Smooth muscle cell (in vitro differentiated cells): ENCODE results near the gene NLRP6. TPM values are rescaled to one million over a fixed set of nuclear protein-coding genes. Genes with fewer than 3 reads are reported as not detected.
"Not testable (repeated sequence)": the region's sequence is repeated elsewhere in the genome, so short reads cannot be mapped to it uniquely, and the experiment has no call there.

Experiments used
- DNase-seq: peaks from one replicate; lab custom pipeline; 2025; ENCODE audit not compliant: unreplicated experiment; lab: John Stamatoyannopoulos, UW
- H2AFZ ChIP-seq: fragments of 200-600 bp; sonication (generic); 2 replicates; pipeline ENCODE4 v1.6.0; 2016; ENCODE audit warnings: antibody characterized with exemption, low read depth, mild to moderate bottlenecking
- H3F3A ChIP-seq: fragments of 200-600 bp; sonication (generic); 2 replicates; pipeline ENCODE4 v1.6.0; 2017; ENCODE audit warnings: antibody characterized with exemption, low read depth
- H3K27ac ChIP-seq: fragments of 200-600 bp; sonication (generic); 2 replicates; pipeline ENCODE4 v1.5.1; 2016; ENCODE audit warnings: low read depth, mild to moderate bottlenecking
- H3K27me3 ChIP-seq: fragments of 200-600 bp; sonication (generic); 2 replicates; pipeline ENCODE4 v1.6.1; 2016; ENCODE audit warnings: low read depth, mild to moderate bottlenecking
- H3K36me3 ChIP-seq: fragments of 200-600 bp; sonication (generic); 2 replicates; pipeline ENCODE4 v1.5.1; 2016; ENCODE audit warnings: low read depth
- H3K4me1 ChIP-seq: fragments of 200-600 bp; sonication (generic); 2 replicates; pipeline ENCODE4 v1.5.1; 2016; ENCODE audit warnings: low read depth
- H3K4me2 ChIP-seq: fragments of 200-600 bp; sonication (generic); 2 replicates; pipeline ENCODE4 v1.6.0; 2016; ENCODE audit warnings: mild to moderate bottlenecking
- H3K4me3 ChIP-seq: fragments of 200-600 bp; sonication (generic); 2 replicates; pipeline ENCODE4 v1.5.1; 2016; ENCODE audit warnings: mild to moderate bottlenecking
- H3K79me2 ChIP-seq: fragments of 200-600 bp; sonication (generic); 2 replicates; pipeline ENCODE4 v1.6.0; 2016; ENCODE audit warnings: low read depth, mild to moderate bottlenecking
- H3K9ac ChIP-seq: fragments of 200-600 bp; sonication (generic); 2 replicates; pipeline ENCODE4 v1.6.0; 2016; ENCODE audit warnings: low read depth
- H3K9me3 ChIP-seq: fragments of 200-600 bp; sonication (generic); replicated peaks from 2 replicates; pipeline ENCODE4 v1.5.1; 2016; ENCODE audit warnings: low read depth
- H4K20me1 ChIP-seq: fragments of 200-600 bp; sonication (generic); 2 replicates; pipeline ENCODE4 v1.6.0; 2016; ENCODE audit warnings: low read depth
- WGBS: methylation state at CpG from one replicate; pipeline ENCODE4 v1.1.7; 2016; ENCODE audit warnings: low lambda C conversion rate; 5-methylcytosine and 5-hydroxymethylcytosine counted together
- polyA plus RNA-seq: library from polyadenylated mRNA; unstranded; fragments of >200 nt; fragmentation: Nextera tagmentation; extraction: Ambion mirVana; gene quantifications from 2 replicates; pipeline ENCODE4 v1.2.1, GENCODE V29; 2016
- total RNA-seq: library from RNA; depleted of rRNA; stranded (reverse); fragments of >200 nt; gene quantifications from 2 replicates; pipeline ENCODE4 v1.2.3, GENCODE V29; 2014
- TF ChIP-seq, protein P1 (sequence below): fragments of 200-600 bp; sonication (generic); IDR thresholded peaks from 2 replicates; pipeline ENCODE4 v1.5.1; 2017; ENCODE audit warnings: borderline replicate concordance, mild to moderate bottlenecking, antibody characterized with exemption; ENCODE audit not compliant: insufficient read depth, poor library complexity, severe bottlenecking

The NLRP6 gene
- total and polyA plus RNA-seq, 2 experiments from 2014 or later, result not detected

DNA sequence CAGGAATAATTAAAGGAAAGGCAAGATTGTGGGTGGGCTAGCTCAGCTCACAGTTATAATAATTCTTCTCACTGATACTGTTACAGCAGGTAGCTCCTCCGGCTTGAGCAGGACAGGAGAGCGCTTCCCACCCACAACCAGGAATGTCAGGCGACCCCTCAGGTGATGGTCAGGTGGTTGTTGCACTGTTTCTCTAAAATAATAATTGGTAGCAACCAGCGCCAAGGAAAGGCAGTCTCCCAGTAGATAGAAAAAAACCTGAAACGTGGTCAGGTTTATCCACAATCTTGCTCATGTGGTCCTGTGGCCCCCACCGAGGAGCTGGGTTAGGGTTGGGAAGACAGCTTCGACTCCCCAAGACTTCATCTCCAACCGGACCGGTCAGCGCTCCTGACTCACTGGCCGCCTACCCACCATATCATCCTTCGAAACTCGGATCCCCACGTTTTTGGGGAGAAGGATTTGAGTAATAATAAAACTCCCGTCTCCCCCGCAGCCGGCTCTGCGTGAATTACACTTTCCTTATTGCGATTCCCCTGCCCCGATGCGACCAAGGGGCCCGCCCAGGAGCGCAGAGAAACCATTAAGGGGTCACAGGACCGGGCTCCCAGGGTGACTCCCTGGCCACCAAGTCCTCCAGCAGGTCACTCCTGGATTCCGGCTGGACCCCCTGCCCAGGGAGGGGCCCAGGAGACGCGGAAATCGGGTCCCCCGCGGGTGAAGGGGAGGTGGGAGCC is 39.6 kb downstream of the NLRP6 start:
- not testable (repeated sequence) for DNase-seq, H3K36me3 ChIP-seq, H3K9me3 ChIP-seq, H3F3A ChIP-seq, H3K27me3 ChIP-seq, H2AFZ ChIP-seq, H3K9ac ChIP-seq, H3K27ac ChIP-seq
- Histone ChIP-seq H3K4me1 (peaks cover 31% of the 10 kb centered on the region), H3K4me3 (peak overlapping the region; percentile 7), H3K79me2 (peaks cover 48% of the 10 kb centered on the region), H4K20me1 (peaks cover 29% of the 10 kb centered on the region), H3K4me2 (peak overlapping the region; percentile 96)
- 15% methylated on average over 15 of the region's 30 CpGs for WGBS

DNA sequence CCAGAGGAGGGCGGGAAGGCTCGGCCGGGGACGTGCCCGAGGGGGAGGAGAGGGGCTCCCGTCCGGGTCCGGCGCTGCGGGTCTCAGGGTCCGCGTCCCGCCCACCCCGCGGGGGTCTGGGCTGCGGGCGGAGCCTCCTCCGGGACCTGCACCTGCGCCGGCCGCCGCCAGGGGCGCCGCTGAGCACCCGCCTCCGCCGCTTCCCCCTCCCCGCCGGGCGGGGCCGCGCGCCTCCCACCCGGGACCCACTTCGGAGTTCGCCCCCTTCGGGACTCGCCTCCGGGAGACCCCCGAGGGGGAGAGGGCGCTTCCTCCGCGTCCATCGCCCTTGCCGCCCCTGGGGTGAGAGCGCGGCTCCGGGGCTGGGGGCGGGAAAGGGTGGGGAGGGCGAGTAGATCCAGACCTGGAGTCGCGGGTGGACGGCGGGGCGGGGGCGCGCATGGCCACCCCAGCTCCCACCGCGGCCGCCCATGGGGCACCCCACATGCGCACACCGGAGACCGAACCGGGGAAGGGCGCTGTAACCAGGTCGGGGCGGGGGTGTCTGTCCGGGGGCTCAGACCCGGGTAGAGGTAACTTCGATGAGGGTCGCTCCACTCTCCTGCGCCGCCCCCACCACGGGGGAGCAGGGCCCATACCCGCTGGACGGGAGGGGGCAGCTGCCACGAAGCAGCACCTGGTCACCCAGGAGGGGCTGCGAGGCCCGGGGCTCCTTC is 40.4 kb downstream of the NLRP6 start:
- not testable (repeated sequence) for H3K27ac ChIP-seq, H2AFZ ChIP-seq, H3F3A ChIP-seq, DNase-seq, H3K9ac ChIP-seq, H3K36me3 ChIP-seq, H3K27me3 ChIP-seq, H3K9me3 ChIP-seq
- 7% methylated on average over 7 of the region's 79 CpGs for WGBS
- H3K4me2 ChIP-seq, result peak overlapping the region; percentile 92
- peak overlapping the region; percentile 72 for H3K4me3 ChIP-seq
- peaks cover 29% of the 10 kb centered on the region for H4K20me1 ChIP-seq
- H3K79me2 ChIP-seq, result peaks cover 48% of the 10 kb centered on the region
- H3K4me1 ChIP-seq, result peaks cover 23% of the 10 kb centered on the region

DNA sequence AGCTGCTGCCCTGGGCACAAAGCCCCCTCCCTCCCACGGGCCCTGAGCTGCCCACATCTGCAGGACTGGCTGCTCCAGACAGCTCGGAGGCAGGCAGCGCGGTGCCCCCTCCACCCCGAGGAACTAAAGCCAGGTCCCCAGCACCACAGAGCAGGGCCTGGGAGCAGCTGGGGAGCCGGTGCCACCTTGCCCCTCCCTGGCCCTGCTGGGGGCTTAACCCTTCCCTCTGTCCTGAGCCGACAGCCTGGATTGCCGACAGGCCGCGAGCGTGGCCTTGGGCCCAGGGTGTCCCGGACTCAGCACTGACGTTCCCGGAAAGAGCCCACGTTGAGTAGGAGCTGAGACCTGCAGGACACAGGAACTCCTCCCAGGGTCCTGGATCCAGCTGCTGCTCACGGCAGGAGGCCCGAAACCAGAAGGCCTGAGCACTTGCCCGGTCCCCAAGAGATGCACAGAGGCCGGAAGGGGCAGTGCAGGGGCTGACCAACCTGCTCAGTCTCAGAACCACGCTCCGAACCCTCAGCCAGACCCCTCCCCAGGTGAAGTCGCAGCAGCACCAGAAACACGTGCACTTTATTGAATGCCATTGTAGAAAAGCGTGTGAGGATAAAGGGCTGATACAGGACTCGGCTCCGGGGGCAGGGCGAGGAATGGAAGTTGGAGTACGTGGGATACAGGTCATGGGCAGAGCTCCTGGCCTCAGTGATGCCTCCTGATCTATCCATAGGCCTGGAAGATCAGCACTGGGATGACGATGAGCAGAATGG is 41.1 kb downstream of the NLRP6 start:
- not testable (repeated sequence) for H3F3A ChIP-seq, H3K9me3 ChIP-seq, H3K9ac ChIP-seq, H2AFZ ChIP-seq, DNase-seq, H3K27me3 ChIP-seq, H3K36me3 ChIP-seq
- WGBS, result 17% methylated on average over 20 of the region's 29 CpGs
- peaks cover 25% of the 10 kb centered on the region for H4K20me1 ChIP-seq
- H3K4me3 ChIP-seq, result peak overlapping the region; percentile 72
- peak overlapping the region; percentile 41 for H3K27ac ChIP-seq
- peaks cover 44% of the 10 kb centered on the region for H3K79me2 ChIP-seq
- peak overlapping the region; percentile 92 for H3K4me2 ChIP-seq
- peaks cover 21% of the 10 kb centered on the region for H3K4me1 ChIP-seq

DNA sequence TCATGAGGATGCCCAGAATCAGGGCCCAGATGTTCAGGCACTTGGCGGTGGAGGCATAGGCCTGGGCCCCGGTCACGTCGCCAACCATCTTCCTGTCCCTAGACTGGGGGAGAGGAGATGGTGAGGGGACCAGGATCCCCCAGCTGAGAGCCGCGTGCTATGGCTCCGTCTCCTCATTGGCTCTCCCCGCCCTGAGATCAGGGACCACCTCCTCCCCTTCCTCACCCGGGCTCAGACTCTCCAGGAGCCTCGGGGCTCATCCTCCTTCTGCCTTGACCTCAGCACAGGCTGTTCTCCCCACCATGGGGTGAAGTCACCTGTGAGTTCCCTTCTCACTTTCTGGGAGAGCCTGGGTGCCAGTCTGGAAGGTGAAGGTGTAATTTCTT is 41.7 kb downstream of the NLRP6 start:
- H3K9ac ChIP-seq, DNase-seq: not testable (repeated sequence)
- 25% methylated on average over 10 of the region's 10 CpGs for WGBS

DNA sequence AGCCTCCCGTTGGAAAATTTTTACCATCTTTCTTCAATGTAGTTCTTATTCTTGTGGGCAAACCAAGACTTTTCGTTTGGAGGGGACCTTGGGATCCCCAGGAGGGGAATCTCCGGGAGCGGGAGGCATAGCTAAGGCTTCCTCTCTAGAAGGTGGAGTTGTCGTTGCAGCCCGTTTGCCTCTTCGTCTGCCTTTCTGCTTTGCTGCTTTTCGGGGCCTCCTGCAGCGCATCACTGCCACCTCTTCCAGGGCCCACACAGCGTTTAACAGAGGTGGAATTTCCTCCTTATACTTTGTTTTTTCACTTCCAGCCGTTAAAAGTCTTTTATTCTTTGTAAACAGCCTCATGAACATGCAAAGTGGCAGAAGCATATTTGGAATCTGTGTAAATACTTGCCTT is 45.9 kb downstream of the NLRP6 start:
- DNase-seq, result no peak
- Histone ChIP-seq H3K9ac (no peak overlapping the region), H3K79me2 (peaks cover 13% of the 10 kb centered on the region), H4K20me1 (no peaks in the 10 kb centered on the region), H3K27me3 (no peaks in the 10 kb centered on the region), H3K4me3 (no peak overlapping the region), H3K4me2 (peak overlapping the region; percentile 51), H3F3A (peaks cover 7% of the 10 kb centered on the region), H3K36me3 (no peaks in the 10 kb centered on the region), H3K4me1 (peaks cover 7% of the 10 kb centered on the region), H3K9me3 (no peaks in the 10 kb centered on the region), H3K27ac (peak overlapping the region; percentile 70), H2AFZ (peak overlapping the region; percentile 26)
- TF ChIP-seq, protein P1, sequence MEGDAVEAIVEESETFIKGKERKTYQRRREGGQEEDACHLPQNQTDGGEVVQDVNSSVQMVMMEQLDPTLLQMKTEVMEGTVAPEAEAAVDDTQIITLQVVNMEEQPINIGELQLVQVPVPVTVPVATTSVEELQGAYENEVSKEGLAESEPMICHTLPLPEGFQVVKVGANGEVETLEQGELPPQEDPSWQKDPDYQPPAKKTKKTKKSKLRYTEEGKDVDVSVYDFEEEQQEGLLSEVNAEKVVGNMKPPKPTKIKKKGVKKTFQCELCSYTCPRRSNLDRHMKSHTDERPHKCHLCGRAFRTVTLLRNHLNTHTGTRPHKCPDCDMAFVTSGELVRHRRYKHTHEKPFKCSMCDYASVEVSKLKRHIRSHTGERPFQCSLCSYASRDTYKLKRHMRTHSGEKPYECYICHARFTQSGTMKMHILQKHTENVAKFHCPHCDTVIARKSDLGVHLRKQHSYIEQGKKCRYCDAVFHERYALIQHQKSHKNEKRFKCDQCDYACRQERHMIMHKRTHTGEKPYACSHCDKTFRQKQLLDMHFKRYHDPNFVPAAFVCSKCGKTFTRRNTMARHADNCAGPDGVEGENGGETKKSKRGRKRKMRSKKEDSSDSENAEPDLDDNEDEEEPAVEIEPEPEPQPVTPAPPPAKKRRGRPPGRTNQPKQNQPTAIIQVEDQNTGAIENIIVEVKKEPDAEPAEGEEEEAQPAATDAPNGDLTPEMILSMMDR, result no peak
- WGBS, result 49% methylated on average over 11 of the region's 11 CpGs

More for the DNA sequence above, 41.7 kb downstream of the NLRP6 start:
- H3K79me2 ChIP-seq, result peaks cover 38% of the 10 kb centered on the region
- not testable (repeated sequence) for H3F3A ChIP-seq, H3K9me3 ChIP-seq, H3K36me3 ChIP-seq, H3K27me3 ChIP-seq, H2AFZ ChIP-seq
- H3K4me1 ChIP-seq, result peaks cover 21% of the 10 kb centered on the region
- peak overlapping the region; percentile 77 for H3K27ac ChIP-seq
- H4K20me1 ChIP-seq, result peaks cover 22% of the 10 kb centered on the region
- H3K4me2 ChIP-seq, result peak overlapping the region; percentile 95
- H3K4me3 ChIP-seq, result peak overlapping the region; percentile 72

DNA sequence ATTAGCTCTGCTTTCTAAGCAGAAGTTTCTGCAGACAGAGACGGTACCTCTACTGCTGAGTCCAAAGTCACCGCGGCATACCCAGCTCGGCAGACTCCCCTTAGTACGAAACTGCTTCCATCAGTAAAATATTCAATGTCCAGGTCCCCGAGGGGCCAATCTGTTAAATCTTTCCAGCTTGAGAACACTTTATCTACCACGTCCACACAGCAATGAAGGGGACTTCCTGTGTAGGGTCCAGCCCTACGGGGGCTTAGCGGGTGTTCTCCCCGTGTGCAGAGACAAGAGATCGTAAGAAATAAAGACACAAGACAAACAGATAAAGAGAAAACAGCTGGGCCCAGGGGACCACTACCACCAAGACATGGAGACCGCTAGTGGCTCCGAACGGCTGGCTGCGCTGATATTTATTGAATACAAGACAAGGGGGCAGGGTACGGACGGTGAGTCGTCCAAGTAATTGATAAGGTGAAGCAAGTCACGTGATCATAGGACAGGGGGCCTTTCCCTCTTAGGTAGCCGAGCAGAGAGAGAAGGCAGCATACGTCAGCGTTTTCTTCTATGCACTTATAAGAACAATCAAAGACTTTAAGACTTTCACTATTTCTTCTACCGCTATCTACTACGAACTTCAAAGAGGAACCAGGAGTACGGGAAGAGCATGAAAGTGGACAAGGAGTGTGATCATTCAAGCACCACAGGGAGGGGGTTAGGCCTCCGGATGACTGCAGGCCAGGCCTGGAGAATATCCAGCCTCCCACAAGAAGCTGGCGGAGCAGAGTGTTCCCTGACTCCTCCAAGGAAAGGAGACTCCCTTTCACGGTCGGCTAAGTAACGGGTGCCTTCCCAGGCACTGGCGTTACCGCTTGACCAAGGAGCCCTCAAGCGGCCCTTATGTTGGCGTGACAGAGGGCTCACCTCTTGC is 46.6 kb downstream of the NLRP6 start:
- not testable (repeated sequence) for H3K27me3 ChIP-seq, H3K4me1 ChIP-seq, H3K9ac ChIP-seq, H4K20me1 ChIP-seq, H3K4me3 ChIP-seq, H3K9me3 ChIP-seq, DNase-seq, H3K79me2 ChIP-seq, H3K36me3 ChIP-seq
- Histone ChIP-seq H2AFZ (peak overlapping the region; percentile 26), H3K27ac (peak overlapping the region; percentile 70), H3K4me2 (peak overlapping the region; percentile 51), H3F3A (peaks cover 13% of the 10 kb centered on the region)
- 41% methylated on average over 30 of the region's 34 CpGs for WGBS
